DMS53 treated with DMSO at 0.1 percent for 48 hours (cell line): Measurements from ENCODE around the gene SCN10A.

Experiments
- DNase-seq: peaks from one replicate; lab custom pipeline; 2025; ENCODE audit not compliant: unreplicated experiment; lab: John Stamatoyannopoulos, UW

The SCN10A gene

DNA sequence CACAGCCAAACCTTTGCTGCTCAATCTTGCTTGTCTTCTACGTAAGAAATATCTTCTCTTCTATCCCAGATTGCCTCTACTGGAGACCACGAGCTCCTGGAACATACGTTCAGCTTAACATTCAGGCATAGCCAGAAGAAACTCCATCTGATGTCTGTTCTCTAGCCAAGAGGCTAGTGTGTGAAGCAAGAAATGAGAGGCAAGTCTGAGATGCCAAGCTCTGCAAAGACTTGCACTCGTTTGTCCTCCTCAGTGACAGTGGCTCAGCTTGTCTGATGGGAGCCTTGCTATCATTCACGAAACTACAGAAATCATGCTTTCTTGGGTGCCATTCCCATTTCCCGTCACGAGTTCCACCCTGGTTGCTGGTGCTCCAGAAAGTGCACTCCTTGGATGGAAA is at the start of gene SCN10A:
Gene SCN10A, minus strand, starts transcription at position 192 of the 400 bp plus-strand sequence. CDS start 22,207 bp downstream, outside the sequence.
- DNase-seq, result no peak

GRCh38 chr3:38853011-38853410 is 37.0 kb upstream of the SCN10A start:
- DNase-seq, result no peak

- DNase-seq, result no peak
These were observed 27.9 kb upstream of the SCN10A start for GRCh38 chr3:38843898-38844297.

- no peak for DNase-seq
These were observed 26.4 kb upstream of the SCN10A start for GRCh38 chr3:38842266-38842965.

DNA sequence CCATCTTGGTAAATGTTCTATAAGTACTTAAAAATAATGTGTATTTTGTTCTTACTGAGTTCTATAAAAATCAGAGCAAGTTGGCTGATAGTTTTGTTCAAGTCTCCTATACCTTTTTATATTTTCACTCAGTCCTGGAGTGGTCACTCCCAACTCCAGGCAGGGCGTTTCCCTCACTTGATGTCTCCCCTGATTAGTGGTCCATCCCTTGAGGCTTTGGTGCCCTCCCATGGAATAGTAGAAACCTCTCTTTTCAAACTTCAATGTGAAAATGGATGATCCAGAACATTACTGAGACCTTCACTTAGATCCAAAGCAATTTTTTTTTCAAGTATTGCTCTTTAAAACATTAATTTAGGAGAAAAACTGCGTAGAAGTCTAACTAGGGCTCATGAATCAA is 25.0 kb upstream of the SCN10A start:
- no peak for DNase-seq

DNA sequence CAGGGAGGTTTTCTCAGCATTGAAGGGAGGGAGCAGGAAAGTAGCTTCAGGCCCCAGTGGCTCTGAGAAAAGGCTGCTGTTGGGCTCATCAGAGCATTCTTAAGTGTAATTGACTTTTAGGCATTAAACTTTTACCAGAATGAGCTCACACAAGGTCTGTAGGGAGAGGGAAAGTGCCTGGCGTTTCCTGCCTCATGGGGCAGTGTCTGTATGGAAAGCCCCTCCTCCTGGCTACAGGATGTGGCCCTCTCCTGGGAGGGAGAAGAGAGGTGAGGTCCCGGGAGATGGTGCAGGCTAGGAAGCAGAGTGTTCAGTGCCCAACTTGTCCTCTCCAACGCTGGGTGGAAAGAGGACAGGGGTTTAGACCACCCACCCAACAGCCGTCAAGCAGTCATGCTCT is 21.3 kb upstream of the SCN10A start:
- no peak for DNase-seq

GRCh38 chr3:38836561-38836960 is 20.5 kb upstream of the SCN10A start:
- no peak for DNase-seq

GRCh38 chr3:38835939-38836338 is 19.9 kb upstream of the SCN10A start:
- DNase-seq, result no peak

DNA sequence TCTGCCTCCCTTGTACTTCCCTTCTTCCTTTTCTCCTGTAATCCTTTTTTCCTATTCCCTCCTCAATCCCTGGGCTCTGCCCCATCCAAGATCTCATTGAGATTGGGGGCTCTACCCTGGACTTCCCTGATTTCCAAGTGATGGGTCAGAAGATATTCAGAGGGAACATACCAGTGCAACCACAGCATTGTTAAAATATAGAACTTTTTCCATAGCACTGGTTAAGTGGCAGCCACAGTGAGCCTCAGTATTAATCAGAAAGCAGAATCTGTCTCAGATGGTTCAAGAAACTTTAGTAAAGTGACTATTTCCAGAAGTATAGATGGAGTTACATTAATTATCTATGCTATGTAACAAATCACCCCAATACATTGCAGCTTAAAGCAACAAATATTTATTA is 18.7 kb upstream of the SCN10A start:
- DNase-seq, result no peak

- no peak for DNase-seq
These were observed 18.1 kb upstream of the SCN10A start for GRCh38 chr3:38834110-38834509.

GRCh38 chr3:38829404-38829803 is 13.4 kb upstream of the SCN10A start:
- no peak for DNase-seq

- DNase-seq, result no peak
These were observed 12.7 kb upstream of the SCN10A start for GRCh38 chr3:38828681-38829080.

DNA sequence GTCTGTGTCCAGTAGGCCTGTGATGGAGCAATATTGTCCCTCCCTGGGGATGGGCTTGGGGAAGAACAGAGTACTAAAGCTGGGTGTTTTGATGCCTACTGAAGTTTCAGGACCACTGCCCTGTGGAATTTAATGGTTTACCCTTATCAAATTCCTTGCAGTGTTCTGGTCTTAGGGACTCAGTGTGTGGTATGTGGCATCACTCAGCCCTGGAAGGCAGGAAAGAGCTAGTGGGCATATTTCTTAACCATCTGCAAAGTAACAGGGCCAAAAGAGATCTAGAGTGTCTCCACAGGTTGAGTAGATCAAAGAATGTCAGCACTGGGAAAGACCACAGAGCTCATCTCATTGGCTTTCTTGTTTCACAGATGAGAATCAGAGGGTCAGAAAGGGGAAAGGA is 11.8 kb upstream of the SCN10A start:
- no peak for DNase-seq

DNA sequence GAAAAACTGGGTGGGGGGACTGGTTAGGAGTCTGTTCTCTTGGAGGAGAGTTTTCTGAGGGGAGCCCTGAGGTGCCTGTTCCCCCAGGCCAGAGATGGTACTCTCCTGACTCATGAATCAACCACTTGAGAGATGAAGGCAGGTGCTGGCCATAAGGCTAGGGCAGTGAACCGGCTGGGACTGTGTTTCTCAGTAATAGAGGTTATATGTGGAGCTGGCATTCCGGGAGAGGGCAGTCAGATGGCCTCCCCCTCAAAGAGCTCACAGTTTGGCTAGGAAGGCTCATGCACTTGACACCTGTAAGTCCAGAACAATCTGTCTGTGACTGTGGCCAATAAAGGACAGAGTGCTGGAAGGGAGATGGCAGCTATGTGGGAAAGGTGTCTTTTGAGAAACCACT is 10.0 kb upstream of the SCN10A start:
- no peak for DNase-seq

- DNase-seq, result no peak
These were observed 8.3 kb upstream of the SCN10A start for GRCh38 chr3:38824349-38824748.

GRCh38 chr3:38823722-38824121 is 7.7 kb upstream of the SCN10A start:
- DNase-seq, result no peak

DNA sequence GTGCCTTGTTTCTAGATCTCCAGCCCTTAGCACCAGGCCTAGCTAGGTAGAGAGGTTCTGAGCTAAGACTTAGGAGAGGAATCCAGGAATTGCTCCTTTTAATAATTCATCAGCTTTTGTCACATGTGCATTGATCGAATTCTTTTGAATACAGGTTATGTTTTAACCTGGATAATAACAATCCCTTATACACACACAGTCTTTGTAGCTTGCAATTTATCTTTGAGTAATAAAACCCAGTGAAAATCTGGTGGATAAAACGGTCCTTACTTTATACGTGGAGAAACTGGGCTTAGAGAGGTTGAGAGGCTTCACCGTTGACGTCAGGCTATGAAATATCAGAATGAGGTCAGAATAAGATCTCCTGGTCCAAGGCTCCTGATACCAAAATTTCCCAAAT is 7.2 kb upstream of the SCN10A start:
- DNase-seq, result no peak

DNA sequence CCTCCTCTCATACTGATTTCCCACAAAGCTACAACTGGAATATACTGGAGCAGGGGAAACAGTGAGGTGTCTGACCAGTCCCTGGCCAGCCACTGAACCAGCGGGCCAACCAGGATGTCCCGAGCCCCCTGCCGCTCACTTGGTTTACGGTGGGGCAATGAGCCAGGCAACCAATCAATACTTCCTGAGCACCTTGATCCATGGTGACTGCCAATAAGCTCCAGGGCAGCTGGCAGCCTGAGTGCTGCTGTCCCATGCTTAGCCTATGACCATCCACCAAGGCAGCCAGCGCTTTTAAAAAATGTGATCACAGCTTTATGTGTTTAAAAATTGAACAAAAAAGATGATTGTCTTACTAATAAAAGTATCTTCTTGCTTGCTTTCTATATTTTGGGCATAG is 4.2 kb downstream of the SCN10A start:
- no peak for DNase-seq

- no peak for DNase-seq
These were observed 10.1 kb downstream of the SCN10A start for GRCh38 chr3:38805765-38806386.

DNA sequence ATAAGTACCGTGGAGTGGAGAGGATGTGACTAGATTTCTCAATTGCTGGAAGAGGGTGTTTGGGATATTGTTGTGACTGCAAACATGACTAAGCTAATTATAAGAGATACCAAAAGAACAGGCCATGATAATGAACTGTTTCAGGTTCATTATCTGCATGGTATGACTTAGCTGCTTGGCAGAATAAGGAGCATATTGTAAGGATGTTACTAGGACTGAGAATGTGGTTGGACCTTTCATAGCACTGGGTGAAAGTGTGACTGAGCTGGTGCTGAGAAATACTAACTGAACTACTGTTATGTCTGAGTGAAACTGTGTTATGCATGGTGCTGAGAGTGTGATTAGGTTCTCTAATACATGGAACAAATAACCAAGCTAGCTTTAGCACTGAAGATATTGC is 11.0 kb downstream of the SCN10A start:
- DNase-seq, result no peak

DNA sequence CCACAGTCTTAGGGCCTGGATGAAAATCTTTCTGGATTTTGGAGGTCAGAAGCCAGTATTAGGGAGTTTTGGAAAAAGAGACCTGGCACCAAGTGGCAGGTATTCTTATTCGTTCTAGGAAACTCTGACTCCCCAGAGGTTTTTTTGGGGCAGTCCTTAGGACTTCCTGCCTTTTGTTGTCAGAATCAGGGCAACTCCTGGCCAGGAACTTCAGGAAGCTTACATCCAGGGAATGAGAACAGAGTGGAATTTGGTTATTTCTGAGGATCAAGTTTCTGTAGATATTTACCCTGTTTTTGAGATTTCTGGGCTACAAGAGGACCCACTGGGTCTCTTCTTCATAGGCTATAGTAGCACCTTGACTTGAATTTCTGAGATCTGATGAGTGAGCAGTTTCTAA is 15.5 kb downstream of the SCN10A start:
- no peak for DNase-seq

DNA sequence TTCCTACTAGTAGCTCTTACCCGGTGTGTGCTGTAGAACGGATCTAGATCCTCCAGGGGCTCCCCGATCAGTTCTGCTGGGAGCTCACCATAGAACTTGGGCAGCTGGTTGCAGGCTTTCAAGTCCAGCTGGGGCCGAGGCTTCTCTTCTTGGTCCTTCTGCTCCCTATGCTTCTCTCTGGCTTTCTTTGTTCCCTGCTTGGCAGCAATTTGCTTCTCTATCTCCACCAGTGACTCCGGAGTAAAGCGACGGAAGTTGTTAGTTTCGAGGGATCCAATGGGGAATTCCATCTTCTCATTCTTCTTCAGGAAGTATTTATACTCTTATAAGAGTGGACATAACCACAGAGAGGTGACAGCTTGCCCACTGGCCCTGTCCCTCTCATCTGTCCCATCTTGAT is 22.3 kb downstream of the SCN10A start:
- no peak for DNase-seq

- DNase-seq, result no peak
These were observed 23.0 kb downstream of the SCN10A start for GRCh38 chr3:38792983-38793382.
